ENCODE measurements around the gene SFRP4.
"Not testable (repeated sequence)": the region's sequence is repeated elsewhere in the genome, so short reads cannot be mapped to it uniquely, and the experiment has no call there.

SFRP4 gene

DNA sequence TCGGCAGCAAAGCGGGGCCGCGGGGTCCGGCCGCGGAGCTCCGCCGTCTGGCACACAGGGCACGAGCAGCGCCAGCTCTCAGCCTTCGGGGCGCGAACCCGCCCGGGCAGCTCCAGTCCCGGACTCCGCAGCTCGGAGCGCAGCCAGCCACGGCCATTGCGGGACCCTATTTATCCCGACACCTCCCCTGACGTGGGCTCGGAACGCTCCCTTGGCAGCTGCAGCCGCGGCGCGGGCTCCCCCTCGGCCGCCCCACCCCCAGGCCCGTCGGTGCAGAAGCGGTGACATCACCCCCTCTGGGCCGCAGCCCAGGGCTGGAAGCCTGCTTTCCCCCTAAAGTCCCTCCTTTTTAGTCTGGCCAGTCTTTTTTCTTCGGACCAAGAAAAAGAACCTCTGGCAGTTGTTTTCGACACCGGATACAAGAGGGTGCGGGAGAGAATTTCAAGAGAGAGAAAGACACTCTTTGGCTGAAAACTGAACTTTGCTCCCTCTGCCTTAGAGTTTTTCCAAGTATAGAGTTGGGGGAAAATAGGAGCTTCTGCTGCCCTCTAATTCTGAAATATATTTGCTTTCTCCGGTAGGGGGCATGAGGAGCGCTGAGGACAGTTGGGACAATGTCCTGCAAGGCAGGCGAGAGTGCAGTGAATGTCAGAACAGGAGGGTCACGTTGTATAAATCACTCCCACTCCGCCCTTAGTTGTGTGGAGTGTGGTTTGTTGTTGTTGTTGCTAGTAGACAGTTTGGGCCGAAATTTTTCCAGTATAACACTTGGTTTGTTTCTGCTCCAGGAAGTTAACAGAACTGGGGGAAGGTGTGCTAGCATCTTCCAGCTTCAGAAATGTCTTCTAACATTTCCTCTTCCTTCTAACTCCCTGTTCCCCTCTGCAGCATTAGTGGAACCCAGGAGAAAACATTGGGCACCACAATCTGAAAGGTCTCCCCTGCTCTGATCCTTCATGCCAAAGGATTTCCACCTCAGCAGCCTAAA lies at the start of gene SFRP4:
SFRP4 (minus strand) TSS at position 145 of the 988 bp plus-strand sequence. CDS start 280 bp downstream, outside the sequence.
- in situ Hi-C loops (cut with MboI; ENCODE audit: low pct_unique_long_range_greater_than_20kb, low sequenced_read_pairs) = loop anchor here (25.0 kb wide), 2 partner anchors 295 to 420 kb away; no protein-coding TSS in a partner anchor
- DNase-seq = peak; percentile 81

GRCh38 chr7:37964196-37964595 lies 47.6 kb upstream of the SFRP4 start:
- in situ Hi-C loops (cut with MboI; ENCODE audit: low pct_unique_long_range_greater_than_20kb, low sequenced_read_pairs) = no loop called here
- DNase-seq = no peak

- DNase-seq = no peak
- in situ Hi-C loops (cut with MboI; ENCODE audit: low pct_unique_long_range_greater_than_20kb, low sequenced_read_pairs) = no loop called here
Measured at GRCh38 chr7:37961251-37961650, 44.6 kb upstream of the SFRP4 start.

- in situ Hi-C loops (cut with MboI; ENCODE audit: low pct_unique_long_range_greater_than_20kb, low sequenced_read_pairs) = no loop called here
- no peak for DNase-seq
Measured at GRCh38 chr7:37960483-37960882, 43.9 kb upstream of the SFRP4 start.

DNA sequence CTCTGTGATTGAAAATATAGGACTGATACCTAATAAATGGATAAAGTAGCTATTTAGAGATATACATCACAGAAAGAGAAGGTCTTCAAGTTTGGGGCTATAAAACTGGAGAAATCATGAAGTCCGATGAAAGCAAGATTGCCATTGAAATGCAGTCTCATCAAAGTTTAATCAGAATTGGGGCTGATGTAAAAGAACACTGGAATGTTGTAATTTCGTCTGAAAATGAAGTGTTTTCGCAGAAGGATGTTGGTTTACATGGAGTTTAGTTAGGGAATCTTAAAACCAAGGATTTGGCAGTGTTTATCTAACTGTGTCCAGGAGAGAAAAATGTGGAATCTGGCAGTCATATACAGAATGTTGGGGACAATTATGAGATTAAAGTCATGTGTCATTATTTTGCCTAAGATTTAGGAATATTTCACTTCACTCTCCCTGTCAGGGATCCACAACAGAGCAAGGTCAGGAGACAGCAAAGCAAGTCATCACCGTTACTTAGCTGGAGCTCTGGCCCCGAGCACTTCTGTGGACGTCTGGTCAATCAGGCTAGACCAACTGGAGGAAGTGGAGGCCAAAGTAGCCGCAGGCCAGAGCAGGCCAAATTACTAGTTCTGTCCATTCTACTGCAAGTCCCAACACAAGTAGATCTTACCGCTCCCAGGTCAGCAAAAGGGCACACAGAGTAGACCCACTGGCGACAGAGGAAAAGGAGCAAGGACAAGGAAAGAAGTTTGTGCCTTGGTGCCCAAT lies 40.8 kb upstream of the SFRP4 start:
- in situ Hi-C loops (cut with MboI; ENCODE audit: low pct_unique_long_range_greater_than_20kb, low sequenced_read_pairs) = no loop called here
- no peak for DNase-seq

GRCh38 chr7:37956791-37957190 lies 40.2 kb upstream of the SFRP4 start:
- DNase-seq = no peak
- in situ Hi-C loops (cut with MboI; ENCODE audit: low pct_unique_long_range_greater_than_20kb, low sequenced_read_pairs) = no loop called here

GRCh38 chr7:37954217-37954616 lies 37.6 kb upstream of the SFRP4 start:
- in situ Hi-C loops (cut with MboI; ENCODE audit: low pct_unique_long_range_greater_than_20kb, low sequenced_read_pairs); DNase-seq: not testable (repeated sequence)

GRCh38 chr7:37952240-37952639 lies 35.6 kb upstream of the SFRP4 start:
- in situ Hi-C loops (cut with MboI; ENCODE audit: low pct_unique_long_range_greater_than_20kb, low sequenced_read_pairs) = no loop called here
- peak; percentile 62 for DNase-seq

DNA sequence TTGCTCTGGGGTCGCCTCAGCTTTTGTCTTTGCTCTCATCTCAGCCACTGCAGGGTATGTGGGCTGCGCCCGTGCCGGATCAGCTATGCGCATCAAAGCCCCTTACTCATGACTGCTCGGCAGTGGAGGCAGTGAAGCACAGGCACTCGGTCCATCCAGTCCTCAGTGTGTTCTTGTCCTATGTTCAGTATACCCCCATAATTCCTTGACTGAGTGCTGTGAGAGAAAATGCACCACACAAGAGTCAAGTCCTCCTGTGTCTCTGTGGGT lies 31.3 kb upstream of the SFRP4 start:
- DNase-seq = no peak
- in situ Hi-C loops (cut with MboI; ENCODE audit: low pct_unique_long_range_greater_than_20kb, low sequenced_read_pairs) = no loop called here

DNA sequence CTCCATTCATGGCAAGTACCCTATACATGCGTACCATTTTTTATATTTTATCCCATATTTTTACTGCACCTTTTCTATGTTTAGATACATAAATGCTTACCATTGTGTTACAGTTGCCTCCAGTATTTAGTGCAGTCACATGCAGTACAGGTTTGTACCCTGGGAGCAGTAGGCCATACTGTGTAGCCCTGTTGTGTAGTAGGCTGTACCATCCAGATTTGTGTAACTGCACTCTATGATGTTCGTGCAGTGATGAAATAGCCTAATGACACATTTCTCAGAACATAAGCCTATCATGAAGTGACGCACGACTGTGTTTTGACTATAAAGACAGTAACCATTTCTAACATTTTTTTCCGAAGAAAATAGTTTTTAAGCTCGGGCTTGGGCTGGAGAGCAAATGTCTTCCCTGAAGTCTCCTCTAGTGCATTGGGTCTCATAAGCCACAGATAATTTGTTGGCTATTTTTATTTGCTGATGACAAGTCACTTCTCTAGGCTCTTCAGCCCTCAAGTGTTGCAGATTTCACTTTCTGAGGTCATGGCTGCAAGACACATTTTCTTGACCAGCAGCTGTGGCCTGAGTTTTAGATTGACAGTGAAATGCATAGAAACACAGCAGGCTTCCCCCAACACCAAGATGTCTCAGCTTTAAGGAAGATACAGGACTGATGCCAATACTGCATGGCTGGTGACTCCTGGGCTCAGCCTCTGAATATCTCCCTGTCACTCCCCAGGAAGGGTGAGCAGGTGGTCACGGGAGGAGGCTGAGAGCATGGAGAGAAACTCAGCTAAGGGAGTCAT lies 30.7 kb upstream of the SFRP4 start:
- DNase-seq = no peak
- in situ Hi-C loops (cut with MboI; ENCODE audit: low pct_unique_long_range_greater_than_20kb, low sequenced_read_pairs) = no loop called here

DNA sequence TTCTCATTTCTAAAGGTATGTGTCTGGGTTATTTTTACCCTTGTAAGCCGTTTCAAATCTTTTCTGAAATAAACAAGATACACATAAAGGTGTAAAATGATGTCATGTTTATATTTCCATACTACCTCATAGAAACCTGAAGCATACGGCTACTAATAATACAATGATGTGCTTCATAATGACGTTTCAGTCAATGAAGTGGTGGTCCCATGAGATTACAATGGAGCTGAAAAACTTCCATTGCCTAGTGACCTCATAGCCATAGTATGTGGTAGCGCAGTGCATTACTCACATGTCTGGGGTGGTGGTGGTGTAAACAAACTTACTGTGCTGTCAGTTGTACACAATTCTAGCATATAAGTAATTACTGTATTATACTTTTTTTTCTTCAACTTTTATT lies 28.7 kb upstream of the SFRP4 start:
- DNase-seq = no peak
- in situ Hi-C loops (cut with MboI; ENCODE audit: low pct_unique_long_range_greater_than_20kb, low sequenced_read_pairs) = no loop called here

DNA sequence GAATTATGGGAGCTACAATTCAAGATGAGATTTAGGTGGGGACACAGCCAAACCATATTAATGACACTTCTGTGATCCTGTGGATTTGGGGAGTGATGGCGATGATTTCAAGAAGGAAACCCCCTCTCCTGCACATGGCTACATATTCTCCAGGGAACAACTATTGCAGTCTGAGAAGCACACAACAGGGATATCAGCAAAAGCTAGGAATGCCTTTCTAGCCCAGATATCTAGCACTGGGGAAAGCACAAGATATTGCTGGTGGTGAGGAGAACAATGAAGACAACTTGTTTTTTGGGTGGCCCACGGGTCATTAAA lies 28.1 kb upstream of the SFRP4 start:
- in situ Hi-C loops (cut with MboI; ENCODE audit: low pct_unique_long_range_greater_than_20kb, low sequenced_read_pairs) = no loop called here
- no peak for DNase-seq

GRCh38 chr7:37943905-37944736 lies 27.5 kb upstream of the SFRP4 start:
- in situ Hi-C loops (cut with MboI; ENCODE audit: low pct_unique_long_range_greater_than_20kb, low sequenced_read_pairs) = no loop called here

GRCh38 chr7:37942934-37943610 lies 26.5 kb upstream of the SFRP4 start:
- DNase-seq = no peak
- in situ Hi-C loops (cut with MboI; ENCODE audit: low pct_unique_long_range_greater_than_20kb, low sequenced_read_pairs) = no loop called here

More at GRCh38 chr7:37943905-37944736, 27.5 kb upstream of the SFRP4 start:
- DNase-seq = no peak

- in situ Hi-C loops (cut with MboI; ENCODE audit: low pct_unique_long_range_greater_than_20kb, low sequenced_read_pairs) = no loop called here
- no peak for DNase-seq
Measured at GRCh38 chr7:37933018-37933566, 16.5 kb upstream of the SFRP4 start.

GRCh38 chr7:37932543-37932942 lies 15.9 kb upstream of the SFRP4 start:
- in situ Hi-C loops (cut with MboI; ENCODE audit: low pct_unique_long_range_greater_than_20kb, low sequenced_read_pairs) = no loop called here
- DNase-seq = no peak

DNA sequence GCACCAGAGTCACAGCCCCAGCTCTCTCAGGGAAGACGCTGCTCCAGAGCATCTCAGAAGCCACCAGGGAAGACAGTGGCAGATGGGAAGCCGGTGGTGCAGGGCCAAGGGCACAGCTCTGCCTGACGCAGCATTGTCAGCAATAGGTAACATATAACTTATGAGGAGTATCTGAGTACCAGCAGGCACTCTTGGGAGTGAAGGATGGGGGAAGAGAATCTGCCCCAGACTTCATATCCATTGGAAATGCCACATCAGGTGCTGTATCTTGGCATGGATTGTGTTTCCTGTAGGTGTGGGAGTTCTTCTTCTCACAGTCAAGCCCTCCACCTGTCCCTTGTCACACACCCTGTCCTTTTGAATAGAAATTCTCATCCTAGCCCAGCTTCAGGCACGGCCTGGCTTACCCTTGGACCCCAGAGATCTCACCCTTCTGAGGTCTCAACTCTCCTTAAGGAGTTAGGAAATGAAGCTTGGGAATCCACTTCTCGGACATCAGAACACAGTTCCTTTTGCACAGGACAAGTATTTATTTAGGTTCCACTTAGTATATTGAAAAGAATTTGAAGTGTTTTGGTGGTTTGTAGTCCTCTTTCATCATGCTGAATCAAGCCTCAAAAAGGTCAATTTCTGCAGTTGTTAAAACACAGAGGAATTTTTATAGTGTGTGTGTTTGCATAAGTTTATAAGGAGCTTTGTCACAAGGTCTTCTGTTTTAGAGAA lies 13.8 kb upstream of the SFRP4 start:
- in situ Hi-C loops (cut with MboI; ENCODE audit: low pct_unique_long_range_greater_than_20kb, low sequenced_read_pairs) = no loop called here
- no peak for DNase-seq

Measured in KBM-7 (cell line).